Sigmoid colon (tissue), 4 donors: ENCODE measurements around the gene RBBP8.

Experiments
- POLR2A ChIP-seq, 2 donors: fragments of 450-650 bp; IDR thresholded peaks; one replicate each; pipeline ENCODE4 v1.6.1; 2016; ENCODE audit warnings: antibody characterized with exemption in 2 of 2, mild to moderate bottlenecking in 2 of 2, moderate library complexity in 2 of 2
- POLR2AphosphoS5 ChIP-seq, 4 donors: sonication (generic); formaldehyde crosslinking; IDR thresholded peaks; one replicate each; pipeline ENCODE4 v1.6.1; 2017; ENCODE audit warnings: antibody characterized with exemption in 4 of 4

DNA sequence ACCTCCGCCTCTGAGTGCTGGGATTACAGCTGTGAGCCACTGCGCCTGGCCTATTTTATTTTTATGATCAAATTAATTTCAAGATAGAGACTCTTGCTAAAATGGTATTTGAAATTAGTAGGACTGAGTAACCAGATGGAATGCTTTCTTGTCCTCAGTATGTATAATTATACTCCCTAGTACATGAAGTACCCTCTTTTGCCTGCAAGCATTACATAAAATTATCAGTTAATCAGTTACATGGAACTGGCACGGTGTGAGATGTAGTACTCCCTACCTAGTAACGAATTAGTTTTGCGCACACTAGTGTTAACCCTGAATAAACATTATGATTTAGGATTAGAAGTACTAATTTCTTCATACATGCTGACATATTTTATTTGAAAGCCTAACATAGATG lies 41.6 kb downstream of the RBBP8 start:
- no peak for TF ChIP-seq POLR2AphosphoS5 (IDR thresholded peaks at IDR 0.05)
- no peak for TF ChIP-seq POLR2A (IDR thresholded peaks at IDR 0.05)
